T-helper 1 cell treated with Interleukin-12 subunit alpha and Interleukin-12 subunit beta and Interleukin-4 antibody, amounts not matched to agents 30 ng/mL and 1 ng/mL, for 36 hours (primary cell): ENCODE measurements around the gene ENTR1. TPM values are rescaled to one million over a fixed set of nuclear protein-coding genes. Genes with fewer than 3 reads are reported as not detected.

Experiments
- intact Hi-C: fragments of 100-400 bp; cut with micrococcal nuclease; formaldehyde crosslinking; loops from one replicate; pipeline ENCODE4 v1.15.1; 2024
- total RNA-seq: library from RNA; stranded (reverse); gene quantifications from 2 replicates; pipeline ENCODE4 v1.2.3, GENCODE V29; 2022

Gene ENTR1, protein sequence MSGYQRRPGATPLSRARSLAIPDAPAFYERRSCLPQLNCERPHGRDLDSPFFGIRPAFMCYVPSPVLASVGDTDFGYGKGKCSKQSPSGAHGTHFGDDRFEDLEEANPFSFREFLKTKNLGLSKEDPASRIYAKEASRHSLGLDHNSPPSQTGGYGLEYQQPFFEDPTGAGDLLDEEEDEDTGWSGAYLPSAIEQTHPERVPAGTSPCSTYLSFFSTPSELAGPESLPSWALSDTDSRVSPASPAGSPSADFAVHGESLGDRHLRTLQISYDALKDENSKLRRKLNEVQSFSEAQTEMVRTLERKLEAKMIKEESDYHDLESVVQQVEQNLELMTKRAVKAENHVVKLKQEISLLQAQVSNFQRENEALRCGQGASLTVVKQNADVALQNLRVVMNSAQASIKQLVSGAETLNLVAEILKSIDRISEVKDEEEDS
- 42.7 and 45.4 TPM in 2 replicates for total RNA-seq

- intact Hi-C loops: loop anchor here (1.0 to 2.0 kb wide), 3 partner anchors 10 to 47 kb away; partner anchors contain the start of genes DNLZ, INPP5E and SNAPC4
Measured at GRCh38 chr9:136410500-136411287, at the start of gene ENTR1, which contains the start of gene PMPCA. Gene ENTR1 (minus strand): TSS chr9:136410614. CDS start chr9:136410397, 217 bp downstream. Gene PMPCA (plus strand): TSS chr9:136410658. CDS start chr9:136410669, 11 bp downstream.

DNA sequence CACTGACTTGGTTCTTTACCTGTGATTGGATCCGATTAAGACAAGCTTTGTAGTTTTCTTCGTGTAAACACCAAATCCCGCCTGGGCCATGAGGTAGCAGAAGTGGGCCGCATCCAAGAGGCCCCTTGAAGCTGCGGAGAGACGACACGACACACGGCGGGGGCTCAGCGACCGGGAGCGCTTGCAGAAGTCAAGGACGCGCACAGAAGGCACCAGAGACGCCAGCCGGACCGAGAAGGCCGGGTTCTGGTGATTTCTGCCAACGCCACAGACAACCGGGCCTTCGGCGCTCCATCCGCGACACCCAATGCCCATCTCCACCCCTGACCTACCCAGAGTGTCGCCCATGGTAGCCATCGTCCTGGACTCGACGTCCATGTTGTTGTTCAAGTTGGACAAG is 49.0 kb upstream of the ENTR1 start:
- intact Hi-C loops: no loop called here

DNA sequence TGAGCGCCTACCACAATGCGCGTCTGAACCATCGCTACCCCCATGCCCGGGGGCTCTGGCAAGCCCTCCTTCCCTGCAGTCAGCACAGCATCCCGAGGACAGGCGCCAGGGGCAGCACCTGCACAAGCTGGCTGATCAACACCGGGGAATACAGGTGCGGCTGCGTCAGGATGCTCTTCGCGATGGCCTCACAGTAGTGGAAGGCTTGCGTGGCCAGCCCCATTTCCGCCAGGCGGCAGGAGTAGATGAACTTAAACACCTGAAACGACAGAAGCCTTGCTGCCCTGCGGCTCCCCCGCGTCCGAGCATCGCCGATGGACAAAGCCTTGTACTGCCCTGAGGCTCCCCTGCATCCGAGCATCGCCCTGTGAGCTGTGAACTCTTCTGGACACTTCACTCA is 46.9 kb upstream of the ENTR1 start:
- intact Hi-C loops: no loop called here

GRCh38 chr9:136456258-136456657 is 45.8 kb upstream of the ENTR1 start:
- intact Hi-C loops: no loop called here

GRCh38 chr9:136455043-136456002 is 44.9 kb upstream of the ENTR1 start:
- intact Hi-C loops: no loop called here

- intact Hi-C loops: no loop called here
Measured at GRCh38 chr9:136454026-136454796, 43.8 kb upstream of the ENTR1 start.

DNA sequence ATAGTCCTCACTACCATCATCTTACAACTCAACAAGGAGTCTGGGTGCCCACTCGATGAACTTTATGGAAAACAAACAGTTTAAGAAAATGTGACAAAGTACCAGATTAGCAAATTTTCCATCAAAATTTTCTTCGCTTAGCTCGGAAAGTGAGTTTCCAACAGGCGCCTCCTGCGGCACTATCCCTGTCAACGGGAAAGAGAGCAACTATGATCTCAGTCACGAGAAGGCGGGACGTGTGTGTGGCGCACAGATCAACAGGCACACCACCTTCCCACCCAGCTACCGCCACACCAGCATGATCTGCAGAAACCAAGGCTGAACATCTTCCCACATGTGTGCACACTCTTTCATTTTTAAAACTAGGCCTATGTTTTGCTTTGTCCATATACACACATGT is 42.9 kb upstream of the ENTR1 start:
- intact Hi-C loops: no loop called here

GRCh38 chr9:136451221-136451877 is 40.9 kb upstream of the ENTR1 start:
- intact Hi-C loops: no loop called here

- intact Hi-C loops: no loop called here
Measured at GRCh38 chr9:136448655-136449054, 38.2 kb upstream of the ENTR1 start.

DNA sequence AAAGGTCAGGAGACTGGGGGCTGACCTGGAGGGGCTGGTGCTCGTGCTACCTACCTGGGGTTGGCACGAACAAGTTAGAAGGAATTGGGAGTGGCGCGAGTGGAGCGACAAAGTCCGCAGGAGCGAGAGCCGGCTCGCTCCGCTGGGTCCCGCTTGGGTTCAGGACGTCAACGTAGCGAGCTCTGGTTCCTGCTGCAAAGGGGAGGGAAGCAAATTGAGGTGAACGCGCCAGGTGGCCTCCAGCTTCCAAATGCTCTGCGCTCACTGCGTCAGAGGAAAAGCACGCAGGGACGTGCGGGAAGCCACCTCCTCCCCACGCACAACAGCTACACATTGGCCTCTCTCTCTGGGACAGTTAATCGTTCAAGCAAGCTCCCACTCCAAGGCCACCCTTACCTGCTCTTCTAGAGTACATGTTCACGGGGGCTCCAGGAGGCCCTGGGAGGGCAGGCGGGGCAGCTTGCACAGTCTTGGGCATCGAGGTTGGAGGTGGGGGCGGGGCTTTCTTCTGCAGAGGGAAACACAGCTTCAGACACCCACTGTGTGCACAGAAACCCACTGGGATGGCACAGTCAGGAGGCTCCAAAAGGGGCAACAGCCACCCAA is 36.9 kb upstream of the ENTR1 start:
- intact Hi-C loops: no loop called here

DNA sequence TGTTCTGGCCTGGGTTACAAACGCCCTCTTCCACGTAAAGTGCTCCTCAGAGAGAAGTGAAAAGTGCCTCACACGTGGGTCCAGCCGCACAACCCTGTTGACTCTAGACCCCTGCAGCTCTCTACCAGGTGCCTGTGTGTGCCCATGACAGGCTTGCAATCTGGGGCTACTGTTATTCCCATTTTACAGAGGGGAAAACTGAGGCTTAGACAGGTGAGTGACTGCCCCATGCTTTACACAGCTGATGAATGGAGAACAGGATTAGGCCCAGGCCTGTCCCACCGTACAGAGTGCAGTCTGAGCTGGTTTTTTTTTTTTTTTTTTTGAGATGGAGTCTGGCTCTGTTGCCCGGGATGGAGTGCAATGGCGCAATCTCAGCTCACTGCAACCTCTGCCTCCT is 35.4 kb upstream of the ENTR1 start:
- intact Hi-C loops: no loop called here

GRCh38 chr9:136444102-136444501 is 33.7 kb upstream of the ENTR1 start:
- intact Hi-C loops: no loop called here

DNA sequence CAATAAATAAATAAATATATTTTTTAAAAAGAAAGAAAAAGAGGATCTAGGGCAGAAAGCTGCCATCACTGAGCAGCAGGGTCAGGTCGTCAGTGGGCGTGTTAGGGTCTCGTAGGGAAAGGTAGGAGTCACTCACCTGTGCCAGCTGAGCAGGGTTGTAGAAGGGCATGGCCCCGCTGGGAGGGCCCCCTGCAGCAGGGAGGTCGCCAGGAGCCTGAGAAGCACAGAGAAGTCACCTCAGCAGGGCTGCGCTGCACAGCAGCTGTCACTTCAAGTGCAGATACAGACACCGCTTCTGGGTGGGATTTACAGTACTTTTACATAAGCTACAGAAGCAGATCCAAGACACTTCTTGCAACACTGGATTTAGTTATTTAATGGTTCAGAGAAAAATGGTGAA is 33.3 kb upstream of the ENTR1 start:
- intact Hi-C loops: no loop called here

DNA sequence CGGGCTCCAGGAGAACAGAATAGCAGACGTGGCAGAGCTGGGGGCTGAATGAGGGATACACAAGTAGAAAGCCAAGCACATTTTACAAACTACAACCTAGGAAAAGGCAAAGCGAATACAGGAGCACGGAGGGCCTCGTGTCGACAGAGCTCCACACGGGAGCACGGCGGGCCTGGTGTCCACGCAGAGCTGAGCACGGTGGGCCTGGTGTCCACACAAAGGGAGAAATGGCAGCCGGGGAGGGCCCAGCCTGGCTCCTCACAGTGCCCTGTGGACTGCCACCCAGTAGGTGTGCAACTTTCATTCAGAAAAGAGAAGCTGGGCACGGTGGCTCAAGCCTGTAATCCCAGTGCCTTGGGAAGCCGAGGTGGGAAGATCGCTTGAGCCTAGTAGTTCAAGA is 32.7 kb upstream of the ENTR1 start:
- intact Hi-C loops: no loop called here

DNA sequence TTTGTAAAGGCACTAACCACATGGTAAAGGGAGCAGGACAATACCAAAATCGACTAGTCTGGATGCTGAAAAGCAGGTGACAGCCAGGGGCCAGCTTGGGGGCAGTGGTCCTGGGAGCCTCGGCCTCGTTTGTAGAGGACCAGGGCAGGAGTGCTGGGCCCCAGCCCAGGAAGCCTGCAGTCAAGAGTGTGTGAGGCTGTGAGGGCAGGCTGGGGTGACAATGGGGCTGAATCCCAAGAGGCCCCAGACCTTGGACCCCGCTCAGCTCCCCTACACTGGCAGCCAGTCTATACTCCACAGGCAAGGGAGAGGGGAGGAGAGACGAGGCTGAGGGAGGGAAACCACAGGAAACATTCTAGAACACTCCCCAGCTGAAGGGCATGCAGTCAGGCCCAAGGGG is 31.9 kb upstream of the ENTR1 start:
- intact Hi-C loops: no loop called here

DNA sequence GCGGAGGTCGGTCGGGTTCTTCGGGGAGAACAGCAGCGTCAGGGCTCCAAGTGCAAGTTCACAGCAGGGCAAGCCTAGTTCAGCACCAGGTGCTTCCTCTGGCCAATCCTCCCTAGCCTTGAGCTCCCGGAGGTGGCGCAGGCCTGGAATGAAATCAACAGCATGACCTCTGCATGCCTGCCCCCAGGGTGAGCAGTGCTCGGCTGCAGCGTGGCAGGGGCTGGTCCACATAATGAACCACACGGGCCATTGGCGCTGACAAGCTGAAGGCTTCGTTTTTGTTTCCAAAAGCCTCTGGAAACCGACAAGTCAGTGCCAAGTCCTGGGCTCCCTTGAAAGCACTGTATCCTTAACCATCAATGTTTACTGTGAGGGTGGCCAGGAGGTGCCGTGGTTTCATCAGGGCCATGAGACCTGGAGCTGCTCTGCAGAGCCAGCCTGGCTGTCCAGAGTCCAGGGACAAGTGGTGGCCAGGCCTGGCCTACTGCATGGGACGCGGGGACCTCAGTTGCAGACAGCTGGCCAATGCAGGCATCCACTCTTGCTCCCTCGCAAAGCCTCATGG is 31.3 kb upstream of the ENTR1 start:
- intact Hi-C loops: no loop called here

DNA sequence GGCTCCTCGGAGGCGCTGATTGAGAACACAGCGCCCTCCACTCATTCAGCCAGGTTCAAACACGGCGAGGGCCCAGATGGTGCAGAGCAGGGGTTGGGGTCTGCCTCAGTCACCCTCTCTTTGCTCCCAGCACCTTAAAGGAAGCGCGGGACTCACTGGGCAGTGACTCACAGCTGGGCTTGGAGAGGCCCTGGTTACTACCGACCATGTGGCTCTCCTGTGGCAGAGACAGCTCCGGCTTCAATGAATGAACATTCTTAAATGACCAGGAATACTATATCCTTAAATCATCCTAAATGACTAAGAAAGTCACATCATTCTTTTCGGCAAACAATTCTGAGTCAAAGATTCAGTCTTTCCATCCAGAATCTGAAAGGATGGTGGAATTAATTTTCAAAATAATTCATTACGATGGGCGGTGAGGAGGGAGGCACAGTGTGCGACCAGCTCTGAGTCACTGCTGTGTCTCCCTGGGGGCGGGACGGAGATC is 30.8 kb upstream of the ENTR1 start:
- intact Hi-C loops: no loop called here

DNA sequence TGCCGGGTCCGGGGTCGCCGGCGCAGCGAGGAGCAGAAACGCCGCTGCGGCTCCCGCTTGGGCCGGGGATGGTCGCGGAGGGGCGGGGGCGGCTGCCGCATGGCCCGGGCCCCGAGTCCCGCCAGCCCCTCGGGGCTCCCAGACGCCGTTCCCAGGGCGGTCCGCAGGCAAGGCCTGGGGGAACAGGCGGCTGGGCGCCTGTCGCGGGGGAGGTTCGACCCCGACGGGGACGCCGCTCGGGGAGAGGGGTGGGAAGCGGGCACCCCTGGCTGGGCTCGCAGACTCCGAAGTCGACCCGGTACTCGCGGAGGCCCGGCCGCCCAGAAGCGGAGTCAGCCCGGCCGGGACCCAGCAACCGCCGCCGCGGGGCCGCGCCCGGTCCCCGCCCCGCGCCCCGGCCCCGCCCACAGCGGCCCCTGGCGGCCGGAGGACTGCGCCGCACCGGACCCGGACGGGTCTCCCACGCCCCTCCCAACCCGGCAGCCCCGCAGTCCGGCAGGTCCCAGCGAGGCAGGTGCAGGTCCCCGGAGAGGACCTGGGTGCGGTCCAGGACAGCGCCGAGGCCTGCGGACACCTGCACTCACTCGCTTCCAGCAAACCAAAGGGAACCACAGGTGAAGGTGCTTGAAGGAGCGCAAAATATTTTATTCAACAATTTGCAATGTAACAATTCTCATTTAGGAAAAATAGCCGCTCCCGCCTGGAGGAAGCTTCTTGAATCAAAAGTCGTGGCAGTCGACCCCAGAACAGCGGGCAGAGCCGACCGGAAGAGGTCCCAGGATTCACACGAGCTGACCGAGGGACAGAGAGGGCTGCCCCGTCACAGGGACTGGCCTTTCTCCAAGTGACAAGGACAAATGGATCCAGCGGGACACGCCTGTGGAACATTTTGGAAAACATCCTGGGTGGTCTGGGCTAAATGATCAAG is 29.3 kb upstream of the ENTR1 start, which contains the start of gene INPP5E:
Gene INPP5E, minus strand, starts transcription at position 365 of the 928 bp plus-strand sequence. CDS start 426 bp downstream, outside the sequence.
- intact Hi-C loops: loop anchor here (1.0 to 2.0 kb wide), 4 partner anchors 29 to 76 kb away; partner anchors contain the start of genes DNLZ, ENTR1, PMPCA and SEC16A
